Measurements from ENCODE around the gene STX7. TPM values are rescaled to one million over a fixed set of nuclear protein-coding genes. Genes with fewer than 3 reads are reported as not detected.

The STX7 gene
- polyA plus RNA-seq, 2 of the 4 experiments (the other 2 are of a cell fraction) = 19.2 to 29.5 TPM

GRCh38 chr6:132491881-132492280, 21.0 kb downstream of the STX7 start:
- ChIA-PET POLR2A (no interaction called here), CTCF (interaction anchor here (2.6 kb wide), 1 partner anchor 8 kb away, joined by 13 read pairs; no protein-coding TSS in a partner anchor)
- DNase-seq (ENCODE audit: low read depth in 1 of 2, low spot score in 1 of 2) = no peak
- FAIRE-seq = no peak
- Histone ChIP-seq H3K4me3 (no peak overlapping the region), H3K9me3 (no peaks in the 10 kb centered on the region), H3K4me2 (no peak overlapping the region), H3K4me1 (no peaks in the 10 kb centered on the region), H3K27ac (no peak overlapping the region)
- 78% methylated on average over 1 of the region's 1 CpG for WGBS (ENCODE audit: missing lambda C conversion rate)
- ATAC-seq = no peak
- TF ChIP-seq RFX5 (IDR thresholded peaks at IDR 0.05) (no peak), CEBPB (IDR thresholded peaks at IDR 0.05) (no peak), ELK1 (IDR thresholded peaks at IDR 0.05; ENCODE audit: low read depth, low read length) (no peak), EP300 (IDR thresholded peaks at IDR 0.05) (no peak), TFCP2L1 (CRISPR knock-in tag; IDR thresholded peaks at IDR 0.05) (no peak), JUNB (IDR thresholded peaks at IDR 0.05) (no peak), KDM1A (IDR thresholded peaks at IDR 0.05; ENCODE audit: low read depth) (no peak), BCL3 (IDR thresholded peaks at IDR 0.05) (no peak), MAFK (IDR thresholded peaks at IDR 0.05; ENCODE audit: partially characterized antibody) (no peak)

- ATAC-seq (no peak), DNase-seq (ENCODE audit: low read depth in 1 of 2, low spot score in 1 of 2) (no peak), FAIRE-seq (no peak)
- no peak overlapping the region for H3K4me3 ChIP-seq
- TF ChIP-seq HOXB5 (CRISPR knock-in tag; IDR thresholded peaks at IDR 0.05) (no peak), HES2 (IDR thresholded peaks at IDR 0.05) (no peak), CEBPB (IDR thresholded peaks at IDR 0.05) (no peak), BCL3 (IDR thresholded peaks at IDR 0.05) (no peak), KDM1A (IDR thresholded peaks at IDR 0.05; ENCODE audit: low read depth) (no peak), USF2 (IDR thresholded peaks at IDR 0.05) (no peak), ATOH8 (CRISPR knock-in tag; IDR thresholded peaks at IDR 0.05; ENCODE audit: low read depth) (no peak), EHF (CRISPR knock-in tag; IDR thresholded peaks at IDR 0.05) (no peak)
- CTCF ChIA-PET = no interaction called here
- no peaks in the 10 kb centered on the region for H3K4me1 ChIP-seq
- H3K4me2 ChIP-seq = no peak overlapping the region
- 88% methylated on average over 5 of the region's 5 CpGs for WGBS (ENCODE audit: missing lambda C conversion rate)
- no peaks in the 10 kb centered on the region for H3K9me3 ChIP-seq
- no peak overlapping the region for H3K27ac ChIP-seq
- POLR2A ChIA-PET = no interaction called here
These were observed 21.6 kb downstream of the STX7 start for GRCh38 chr6:132491303-132491702.

- ATAC-seq (no peak), FAIRE-seq (no peak)
- CTCF ChIA-PET = interaction anchor here (1.0 to 13.0 kb wide), 3 partner anchors 195 to 575 kb away, joined by 3 to 136 read pairs (median 3); no protein-coding TSS in a partner anchor
These were observed 22.3 kb downstream of the STX7 start for GRCh38 chr6:132490478-132491204.

More at GRCh38 chr6:132490478-132491204, 22.3 kb downstream of the STX7 start:
- TF ChIP-seq EHMT2 (IDR thresholded peaks at IDR 0.05; ENCODE audit: low read depth) = no peak
- TF ChIP-seq CEBPB (IDR thresholded peaks at IDR 0.05) = no peak
- no peak for TF ChIP-seq HES2 (IDR thresholded peaks at IDR 0.05)
- no peak for TF ChIP-seq ZFP36 (IDR thresholded peaks at IDR 0.05; ENCODE audit: borderline replicate concordance, partially characterized antibody)
- no peak for TF ChIP-seq MAFK (IDR thresholded peaks at IDR 0.05; ENCODE audit: partially characterized antibody)
- TF ChIP-seq NFE2L2 (conservative IDR thresholded peaks at IDR 0.05; ENCODE audit: low read length) = no peak
- 93% methylated on average over 10 of the region's 10 CpGs for WGBS (ENCODE audit: missing lambda C conversion rate)
- H3K4me3 ChIP-seq = no peak overlapping the region
- no peaks in the 10 kb centered on the region for H3K4me1 ChIP-seq
- H3K4me2 ChIP-seq = no peak overlapping the region
- DNase-seq (ENCODE audit: low read depth in 1 of 2, low spot score in 1 of 2) = no peak
- no peaks in the 10 kb centered on the region for H3K9me3 ChIP-seq
- no peak overlapping the region for H3K27ac ChIP-seq
- POLR2A ChIA-PET = no interaction called here

Measured in A549 (cell line).